SU-DHL-6 (cell line): ENCODE measurements around the gene DCXR.

Source experiments
- CTCF ChIP-seq: fragments of 200-600 bp; sonication (generic); IDR thresholded peaks from one replicate; pipeline ENCODE4 v1.5.1; 2017; ENCODE audit warnings: antibody characterized with exemption, mild to moderate bottlenecking, low read length, moderate library complexity; ENCODE audit not compliant: insufficient read depth, poor library complexity, severe bottlenecking
- EZH2phosphoT487 ChIP-seq: fragments of 200-600 bp; sonication (generic), shearing (Covaris generic); conservative IDR thresholded peaks from 2 replicates; pipeline ENCODE4 v1.6.1; 2018; ENCODE audit warnings: mild to moderate bottlenecking, antibody characterized with exemption, low read length, moderate library complexity, mixed read lengths

GRCh38 chr17:82072827-82073226, 35.3 kb upstream of the DCXR start:
- TF ChIP-seq CTCF = no peak
- no peak for TF ChIP-seq EZH2phosphoT487
